ENCODE results near the gene CPLANE1.

DNA sequence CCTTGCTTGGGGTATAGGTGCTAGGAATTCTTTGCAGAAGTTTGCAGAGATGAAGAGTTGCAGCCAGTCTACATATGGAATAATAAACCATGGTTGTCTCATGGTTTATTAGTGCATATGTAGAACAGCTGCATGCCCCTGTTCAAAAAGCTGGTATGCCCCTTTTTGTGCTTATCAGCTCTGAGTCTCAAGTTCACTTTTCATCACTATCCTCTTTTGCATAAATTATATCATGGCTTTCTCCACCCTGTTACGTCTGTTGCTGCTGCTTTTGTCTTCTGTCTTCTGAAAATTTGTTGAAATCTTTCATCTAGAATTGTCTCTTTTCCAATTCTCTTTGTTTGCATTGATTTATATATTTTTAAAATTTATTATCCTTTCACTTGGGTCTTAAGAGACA lies 172.0 kb downstream of the CPLANE1 start:
- TF ChIP-seq POLR2A (IDR thresholded peaks at IDR 0.05): no peak
- TF ChIP-seq, protein P1, sequence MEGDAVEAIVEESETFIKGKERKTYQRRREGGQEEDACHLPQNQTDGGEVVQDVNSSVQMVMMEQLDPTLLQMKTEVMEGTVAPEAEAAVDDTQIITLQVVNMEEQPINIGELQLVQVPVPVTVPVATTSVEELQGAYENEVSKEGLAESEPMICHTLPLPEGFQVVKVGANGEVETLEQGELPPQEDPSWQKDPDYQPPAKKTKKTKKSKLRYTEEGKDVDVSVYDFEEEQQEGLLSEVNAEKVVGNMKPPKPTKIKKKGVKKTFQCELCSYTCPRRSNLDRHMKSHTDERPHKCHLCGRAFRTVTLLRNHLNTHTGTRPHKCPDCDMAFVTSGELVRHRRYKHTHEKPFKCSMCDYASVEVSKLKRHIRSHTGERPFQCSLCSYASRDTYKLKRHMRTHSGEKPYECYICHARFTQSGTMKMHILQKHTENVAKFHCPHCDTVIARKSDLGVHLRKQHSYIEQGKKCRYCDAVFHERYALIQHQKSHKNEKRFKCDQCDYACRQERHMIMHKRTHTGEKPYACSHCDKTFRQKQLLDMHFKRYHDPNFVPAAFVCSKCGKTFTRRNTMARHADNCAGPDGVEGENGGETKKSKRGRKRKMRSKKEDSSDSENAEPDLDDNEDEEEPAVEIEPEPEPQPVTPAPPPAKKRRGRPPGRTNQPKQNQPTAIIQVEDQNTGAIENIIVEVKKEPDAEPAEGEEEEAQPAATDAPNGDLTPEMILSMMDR (IDR thresholded peaks at IDR 0.05): no peak
